Mesenchymal stem cell (in vitro differentiated cells and primary cell): ENCODE results near the gene CHRNB1.
A peak's percentile ranks its signal among the peaks of the same experiment; 100 is the strongest.

Source experiments
- DNase-seq: peaks from one replicate; pipeline ENCODE4 v3.0.0-alpha.2; 2013
- H2AFZ ChIP-seq: one replicate; pipeline ENCODE4 v1.6.1; 2013; ENCODE audit warnings: low read depth, mild to moderate bottlenecking, control low read depth, inconsistent platforms, low read length, moderate library complexity
- H2AK5ac ChIP-seq: 2 replicates; pipeline ENCODE4 v1.6.1; 2013; ENCODE audit warnings: low read length, moderate library complexity, mild to moderate bottlenecking, inconsistent platforms; ENCODE audit not compliant: severe bottlenecking
- H2BK120ac ChIP-seq: one replicate; pipeline ENCODE4 v1.6.1; 2013; ENCODE audit warnings: low read depth, mild to moderate bottlenecking, inconsistent platforms, low read length, moderate library complexity
- H2BK12ac ChIP-seq, 2 experiments: one replicate each; pipeline ENCODE4 v1.6.1; 2013; ENCODE audit warnings: inconsistent platforms in 2 of 2, low read length in 2 of 2, mild to moderate bottlenecking in 2 of 2, moderate library complexity in 2 of 2, control low read depth in 1 of 2
- H2BK15ac ChIP-seq: one replicate; pipeline ENCODE4 v1.6.1; 2013; ENCODE audit warnings: mild to moderate bottlenecking, low read depth, inconsistent platforms; ENCODE audit not compliant: poor library complexity, severe bottlenecking
- H2BK5ac ChIP-seq: 2 replicates; pipeline ENCODE4 v1.6.1; 2013; ENCODE audit warnings: low read depth, mild to moderate bottlenecking, low read length, control low read depth, inconsistent platforms; ENCODE audit not compliant: poor library complexity, severe bottlenecking
- H3K14ac ChIP-seq, 2 experiments: one replicate each; pipeline ENCODE4 v1.6.1; 2013; ENCODE audit warnings: inconsistent platforms in 2 of 2, low read length in 2 of 2, control low read depth in 1 of 2, mild to moderate bottlenecking in 1 of 2, moderate library complexity in 1 of 2
- H3K18ac ChIP-seq, 2 experiments: one replicate each; pipeline ENCODE4 v1.6.1; 2013; ENCODE audit warnings: inconsistent platforms in 2 of 2, low read length in 2 of 2, control low read depth in 1 of 2, low read depth in 1 of 2, mild to moderate bottlenecking in 1 of 2
- H3K23ac ChIP-seq, 2 experiments: one replicate each; pipeline ENCODE4 v1.6.1; 2013; ENCODE audit warnings: inconsistent platforms in 2 of 2, low read length in 2 of 2, mild to moderate bottlenecking in 2 of 2, moderate library complexity in 2 of 2, control low read depth in 1 of 2
- H3K27ac ChIP-seq: 2 replicates; pipeline ENCODE4 v1.5.1; 2013; ENCODE audit warnings: mild to moderate bottlenecking, moderate library complexity, low read length, control low read depth, inconsistent platforms; ENCODE audit not compliant: poor library complexity, severe bottlenecking
- H3K27me3 ChIP-seq, 2 experiments: 2 replicates each; pipeline versions ENCODE4 v1.6.1 to v1.7.0; 2013; ENCODE audit warnings: low read length in 2 of 2, mild to moderate bottlenecking in 2 of 2, moderate library complexity in 2 of 2, control low read depth in 1 of 2, inconsistent platforms in 1 of 2; ENCODE audit not compliant: control insufficient read depth in 1 of 2, insufficient read depth in 1 of 2
- H3K36me3 ChIP-seq, 2 experiments: 2 replicates each; pipeline versions ENCODE4 v1.6.1 to v1.7.0; 2013; ENCODE audit warnings: low read length in 2 of 2, control low read depth in 1 of 2, inconsistent platforms in 1 of 2, low read depth in 1 of 2, mild to moderate bottlenecking in 1 of 2; ENCODE audit not compliant: insufficient read depth in 2 of 2, control insufficient read depth in 1 of 2
- H3K4ac ChIP-seq, 2 experiments: one replicate each; pipeline ENCODE4 v1.6.1; 2013; ENCODE audit warnings: inconsistent platforms in 2 of 2, low read length in 2 of 2, mild to moderate bottlenecking in 2 of 2, moderate library complexity in 2 of 2, control low read depth in 1 of 2, low read depth in 1 of 2
- H3K4me1 ChIP-seq: 2 replicates; pipeline ENCODE4 v1.6.1; 2013; ENCODE audit warnings: low read depth, low read length, control low read depth; ENCODE audit not compliant: control insufficient read depth, insufficient read depth
- H3K4me2 ChIP-seq: 2 replicates; pipeline ENCODE4 v1.6.1; 2013; ENCODE audit warnings: low read length, mild to moderate bottlenecking, inconsistent platforms; ENCODE audit not compliant: poor library complexity, severe bottlenecking
- H3K4me3 ChIP-seq, 2 experiments: 2 replicates each; pipeline versions ENCODE4 v1.5.1 to v1.7.0; 2013; ENCODE audit warnings: low read length in 2 of 2, mild to moderate bottlenecking in 2 of 2, control low read depth in 1 of 2, low read depth in 1 of 2; ENCODE audit not compliant: insufficient read depth in 1 of 2
- H3K79me1 ChIP-seq: replicated peaks from 2 replicates; pipeline ENCODE4 v1.6.1; 2013; ENCODE audit warnings: mild to moderate bottlenecking, control low read depth, low read length, inconsistent platforms; ENCODE audit not compliant: poor library complexity, severe bottlenecking
- H3K9ac ChIP-seq: 2 replicates; pipeline ENCODE4 v1.7.0; 2013; ENCODE audit warnings: mild to moderate bottlenecking, low read length, moderate library complexity
- H3K9me3 ChIP-seq: 2 replicates; pipeline ENCODE4 v1.7.0; 2013; ENCODE audit warnings: mild to moderate bottlenecking, low read length; ENCODE audit not compliant: control insufficient read depth
- H4K8ac ChIP-seq: one replicate; pipeline ENCODE4 v1.6.1; 2013; ENCODE audit warnings: inconsistent platforms, mild to moderate bottlenecking, low read length, moderate library complexity
- H4K91ac ChIP-seq: one replicate; pipeline ENCODE4 v1.6.1; 2013; ENCODE audit warnings: mild to moderate bottlenecking, low read length, inconsistent platforms
- WGBS: methylation state at CpG from one replicate; pipeline ENCODE4 v1.1.7; 2013; ENCODE audit warnings: mixed read lengths; 5-methylcytosine and 5-hydroxymethylcytosine counted together

CHRNB1 gene

DNA sequence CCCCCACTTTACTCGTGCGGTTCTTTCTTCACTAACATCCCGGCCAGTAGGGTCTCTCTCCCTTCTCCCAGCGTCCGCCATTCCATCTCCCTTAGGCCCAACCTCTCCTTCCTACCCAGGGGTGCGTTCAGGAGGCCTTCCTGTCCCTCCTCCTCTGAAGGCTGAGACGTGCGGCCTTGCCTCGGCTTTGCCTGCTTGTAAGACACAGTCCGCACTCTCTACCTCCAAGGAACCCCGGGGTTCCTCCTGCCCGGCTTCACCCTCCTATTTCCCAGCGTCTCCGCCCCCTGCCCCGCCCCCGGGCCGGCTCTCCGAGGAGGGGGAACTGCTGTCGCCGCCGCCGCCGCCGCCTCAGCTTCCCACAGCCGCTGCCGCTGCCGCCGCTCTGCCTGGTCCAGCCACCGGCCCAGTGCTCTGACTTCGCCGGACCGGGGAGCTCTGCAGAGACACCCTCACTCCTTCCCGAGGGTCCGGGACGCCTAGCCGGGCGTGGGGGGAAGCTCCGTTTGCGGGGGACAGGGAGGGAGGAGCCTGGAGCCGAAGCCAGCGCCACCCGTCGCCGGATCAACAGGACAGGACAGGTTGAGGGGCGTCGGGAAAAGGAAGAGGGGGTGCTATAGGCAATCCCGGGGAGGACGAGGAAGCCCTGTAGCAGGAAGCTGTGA is 6.8 kb upstream of the CHRNB1 start:
- Histone ChIP-seq H4K91ac (no peak overlapping the region), H3K18ac (peak overlapping the region; percentile 40 to 59), H3K4me3 (peak overlapping the region; percentile 47 to 51), H3K36me3 (no peaks in the 10 kb centered on the region), H2BK15ac (peak overlapping the region; percentile 75), H3K9ac (peak overlapping the region; percentile 20), H4K8ac (no peak overlapping the region), H2AK5ac (no peak overlapping the region), H2AFZ (peak overlapping the region; percentile 29), H3K4me1 (peaks cover 46% of the 10 kb centered on the region), H2BK120ac (no peak overlapping the region), H2BK12ac (peak overlapping the region in 1 of 2 experiments; percentile 43), H3K27ac (no peak overlapping the region), H3K4me2 (peak overlapping the region; percentile 75), H3K4ac (no peak overlapping the region), H3K79me1 (peaks cover 10% of the 10 kb centered on the region), H3K27me3 (peaks cover 33 to 47% of the 10 kb centered on the region in 2 experiments), H3K14ac (no peak overlapping the region), H3K23ac (no peak overlapping the region), H3K9me3 (no peaks in the 10 kb centered on the region), H2BK5ac (no peak overlapping the region)
- peak; percentile 44 for DNase-seq
- WGBS = 6% methylated on average over 48 of the region's 48 CpGs

DNA sequence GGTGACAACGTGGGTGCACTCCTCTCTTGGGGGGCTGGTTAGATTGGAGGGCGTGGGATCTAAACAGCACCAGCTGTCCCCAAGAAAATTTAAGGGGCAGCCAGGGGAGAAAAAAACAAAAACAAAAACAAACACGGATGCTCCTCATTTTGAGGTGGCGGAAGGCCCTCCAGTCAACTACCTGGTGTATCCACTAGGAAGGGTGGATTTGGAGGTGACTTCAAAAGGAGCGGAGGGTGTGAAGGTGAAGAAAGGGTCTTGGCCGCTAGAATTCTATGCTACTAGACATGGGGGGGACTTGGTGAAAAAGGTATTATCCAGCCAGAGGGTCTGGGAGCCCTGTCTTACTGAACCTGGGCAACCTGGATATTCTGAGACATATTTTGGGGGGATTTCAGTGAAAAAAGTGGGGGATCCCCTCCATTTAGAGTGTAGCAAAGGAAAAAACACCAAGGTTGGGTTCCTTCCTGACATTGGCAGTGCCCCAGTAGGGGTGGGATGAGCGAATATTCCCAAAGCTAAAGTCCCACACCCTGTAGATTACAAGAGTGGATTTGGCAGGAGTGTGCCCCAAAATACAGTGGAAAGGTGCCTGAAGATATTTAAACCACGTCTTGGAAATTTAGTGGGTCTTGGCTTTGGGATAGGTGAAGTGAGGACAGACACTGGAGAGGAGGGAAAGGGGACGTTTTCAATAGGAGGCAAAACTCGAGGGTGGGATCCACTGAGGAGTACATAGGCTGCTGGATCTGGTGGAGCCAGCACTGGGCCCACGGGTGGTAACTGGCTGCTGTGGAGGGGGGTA is 6.0 kb upstream of the CHRNB1 start:
- 30% methylated on average over 10 of the region's 11 CpGs for WGBS
- no peak overlapping the region for H3K27ac ChIP-seq
- H3K4me3 ChIP-seq = peak overlapping the region in 1 of 2 experiments; percentile 42
- peak overlapping the region in 1 of 2 experiments; percentile 25 for H3K23ac ChIP-seq
- H4K8ac ChIP-seq = no peak overlapping the region
- no peaks in the 10 kb centered on the region for H3K9me3 ChIP-seq
- H3K4me2 ChIP-seq = peak overlapping the region; percentile 75
- no peak overlapping the region for H2BK120ac ChIP-seq
- H3K27me3 ChIP-seq = peaks cover 33 to 47% of the 10 kb centered on the region in 2 experiments
- H4K91ac ChIP-seq = no peak overlapping the region
- no peak overlapping the region for H2AFZ ChIP-seq
- H3K4ac ChIP-seq = no peak overlapping the region
- H3K14ac ChIP-seq = no peak overlapping the region
- no peak overlapping the region for H2AK5ac ChIP-seq
- no peaks in the 10 kb centered on the region for H3K36me3 ChIP-seq
- DNase-seq = no peak
- no peak overlapping the region for H3K18ac ChIP-seq
- no peak overlapping the region for H2BK12ac ChIP-seq
- no peak overlapping the region for H2BK5ac ChIP-seq
- no peak overlapping the region for H2BK15ac ChIP-seq
- H3K9ac ChIP-seq = no peak overlapping the region
- peaks cover 10% of the 10 kb centered on the region for H3K79me1 ChIP-seq
- peaks cover 46% of the 10 kb centered on the region for H3K4me1 ChIP-seq

DNA sequence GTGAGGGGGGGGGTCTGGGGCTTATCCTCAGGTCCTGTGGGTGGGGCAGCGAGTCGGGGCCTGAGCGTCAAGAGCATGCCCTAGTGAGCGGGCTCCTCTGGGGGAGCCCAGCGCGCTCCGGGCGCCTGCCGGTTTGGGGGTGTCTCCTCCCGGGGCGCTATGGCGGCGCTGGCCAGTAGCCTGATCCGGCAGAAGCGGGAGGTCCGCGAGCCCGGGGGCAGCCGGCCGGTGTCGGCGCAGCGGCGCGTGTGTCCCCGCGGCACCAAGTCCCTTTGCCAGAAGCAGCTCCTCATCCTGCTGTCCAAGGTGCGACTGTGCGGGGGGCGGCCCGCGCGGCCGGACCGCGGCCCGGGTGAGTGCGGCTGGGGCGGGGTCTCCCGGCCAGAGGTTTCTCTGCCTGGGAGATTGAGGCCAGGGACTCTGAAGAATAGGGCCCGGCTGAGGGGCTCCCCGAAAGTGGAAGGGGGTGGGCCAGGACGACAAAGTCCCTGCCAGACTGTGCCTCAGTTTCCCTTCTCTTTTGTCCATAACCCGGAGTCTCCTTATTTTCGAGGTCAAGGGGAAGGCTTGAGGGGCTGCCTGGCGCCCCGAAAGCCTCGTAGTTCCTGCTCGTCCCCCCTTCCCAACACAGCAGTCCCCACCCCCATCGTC is 5.3 kb upstream of the CHRNB1 start, which contains the start of gene FGF11:
FGF11 (plus strand) TSS at position 51 of the 651 bp plus-strand sequence; CDS start at position 160, 109 bp downstream.
- Histone ChIP-seq H3K4me3 (peak within 1 kb of the TSS; percentile 57 to 75), H3K9ac (peak within 1 kb of the TSS; percentile 48)

More for the DNA sequence above, 5.3 kb upstream of the CHRNB1 start, which contains the start of gene FGF11:
- no peaks in the 10 kb centered on the region for H3K36me3 ChIP-seq
- peaks cover 33 to 49% of the 10 kb centered on the region in 2 experiments for H3K27me3 ChIP-seq
- no peak for DNase-seq
- peak within 1 kb of the TSS in 1 of 2 experiments; percentile 41 for H3K4ac ChIP-seq
- peak within 1 kb of the TSS in 1 of 2 experiments; percentile 25 for H3K23ac ChIP-seq
- H2BK120ac ChIP-seq = peak within 1 kb of the TSS; percentile 4
- H4K8ac ChIP-seq = peak within 1 kb of the TSS; percentile 73
- no peak within 1 kb of the TSS for H2AK5ac ChIP-seq
- H3K9me3 ChIP-seq = no peaks in the 10 kb centered on the region
- WGBS = 4% methylated on average over 46 of the region's 50 CpGs
- H2BK15ac ChIP-seq = peak within 1 kb of the TSS; percentile 68
- H2BK5ac ChIP-seq = no peak within 1 kb of the TSS
- H3K14ac ChIP-seq = peak within 1 kb of the TSS in 1 of 2 experiments; percentile 66
- peak within 1 kb of the TSS in 1 of 2 experiments; percentile 45 for H2BK12ac ChIP-seq
- H3K4me2 ChIP-seq = peak within 1 kb of the TSS; percentile 91
- H4K91ac ChIP-seq = no peak within 1 kb of the TSS
- peak within 1 kb of the TSS; percentile 36 for H2AFZ ChIP-seq
- peak within 1 kb of the TSS in 1 of 2 experiments; percentile 71 for H3K18ac ChIP-seq
- peaks cover 48% of the 10 kb centered on the region for H3K4me1 ChIP-seq
- peaks cover 10% of the 10 kb centered on the region for H3K79me1 ChIP-seq
- no peak within 1 kb of the TSS for H3K27ac ChIP-seq
